ENCODE data around the gene UAP1L1. TPM values are rescaled to one million over a fixed set of nuclear protein-coding genes. Genes with fewer than 3 reads are reported as not detected.
A peak's percentile ranks its signal among the peaks of the same experiment; 100 is the strongest.

The UAP1L1 gene
- total RNA-seq, 1 donor from 2014 or later: 11.5 TPM

- no peak for TF ChIP-seq CTCF (IDR thresholded peaks at IDR 0.05; ENCODE audit: borderline replicate concordance)
- no peaks in the 10 kb centered on the region for H3K9me3 ChIP-seq (replicated peaks)
- peak; percentile 99 for DNase-seq
- peak within 1 kb of the TSS; percentile 99 for H3K27ac ChIP-seq (replicated peaks)
- intact Hi-C loops (cut with micrococcal nuclease): no loop called here
- peaks cover 23% of the 10 kb centered on the region for H3K36me3 ChIP-seq
- peak within 1 kb of the TSS; percentile 89 for H3K4me3 ChIP-seq
- peaks cover 31% of the 10 kb centered on the region for H3K4me1 ChIP-seq
- no peaks in the 10 kb centered on the region for H3K27me3 ChIP-seq (ENCODE audit: low read depth)
Observed at GRCh38 chr9:137086531-137087408, 9.5 kb downstream of the UAP1L1 start, which contains the start of gene MAN1B1. Gene MAN1B1 (plus strand): TSS chr9:137086985. CDS start chr9:137087000, 15 bp downstream.

DNA sequence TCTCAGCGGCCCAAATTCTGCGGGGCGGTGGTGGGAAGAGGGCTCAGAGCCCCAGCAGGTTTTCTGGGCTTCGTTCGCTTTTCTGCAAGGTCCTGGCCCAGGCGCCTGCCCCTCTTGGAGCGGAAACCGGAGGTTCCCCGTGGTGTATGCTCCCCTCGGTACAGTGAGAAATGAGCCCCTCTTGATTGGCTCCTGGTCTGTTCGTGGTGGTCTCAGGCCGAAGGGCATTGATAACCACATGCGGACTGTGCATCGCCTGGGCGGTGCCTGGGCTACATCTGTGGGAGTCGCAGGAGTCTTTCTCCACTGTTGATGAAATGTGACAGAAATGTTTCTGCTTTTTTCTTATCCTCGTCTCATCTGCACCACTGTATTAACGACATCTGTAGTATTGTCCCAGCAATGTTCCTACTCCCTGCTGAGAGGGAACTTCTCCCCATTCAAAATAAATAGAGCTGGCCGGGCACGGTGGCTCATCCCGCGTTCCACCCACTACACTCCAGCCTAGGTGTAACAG lies 10.2 kb downstream of the UAP1L1 start:
- intact Hi-C loops (cut with micrococcal nuclease): no loop called here

GRCh38 chr9:137088121-137088520 lies 10.8 kb downstream of the UAP1L1 start:
- intact Hi-C loops (cut with micrococcal nuclease): no loop called here
- Histone ChIP-seq H3K27ac (replicated peaks) (peak overlapping the region; percentile 99), H3K4me3 (peak overlapping the region; percentile 89), H3K9me3 (replicated peaks) (no peaks in the 10 kb centered on the region), H3K27me3 (ENCODE audit: low read depth) (no peaks in the 10 kb centered on the region), H3K36me3 (peaks cover 24% of the 10 kb centered on the region), H3K4me1 (peaks cover 31% of the 10 kb centered on the region)
- no peak for TF ChIP-seq CTCF (IDR thresholded peaks at IDR 0.05; ENCODE audit: borderline replicate concordance)
- DNase-seq: no peak

More for the DNA sequence above, 10.2 kb downstream of the UAP1L1 start:
- Histone ChIP-seq H3K4me1 (peaks cover 31% of the 10 kb centered on the region), H3K27me3 (ENCODE audit: low read depth) (no peaks in the 10 kb centered on the region), H3K9me3 (replicated peaks) (no peaks in the 10 kb centered on the region), H3K36me3 (peaks cover 24% of the 10 kb centered on the region), H3K27ac (replicated peaks) (peak overlapping the region; percentile 99), H3K4me3 (peak overlapping the region; percentile 89)
- no peak for TF ChIP-seq CTCF (IDR thresholded peaks at IDR 0.05; ENCODE audit: borderline replicate concordance)
- DNase-seq: no peak

GRCh38 chr9:137089232-137089947 lies 12.1 kb downstream of the UAP1L1 start:
- TF ChIP-seq CTCF (IDR thresholded peaks at IDR 0.05; ENCODE audit: borderline replicate concordance): no peak
- H3K4me3 ChIP-seq: no peak overlapping the region
- intact Hi-C loops (cut with micrococcal nuclease): no loop called here
- no peaks in the 10 kb centered on the region for H3K9me3 ChIP-seq (replicated peaks)
- H3K27me3 ChIP-seq (ENCODE audit: low read depth): no peaks in the 10 kb centered on the region
- no peak overlapping the region for H3K27ac ChIP-seq (replicated peaks)
- no peak for DNase-seq
- H3K36me3 ChIP-seq: peaks cover 26% of the 10 kb centered on the region
- H3K4me1 ChIP-seq: peaks cover 31% of the 10 kb centered on the region

- TF ChIP-seq CTCF (IDR thresholded peaks at IDR 0.05; ENCODE audit: borderline replicate concordance): no peak
- Histone ChIP-seq H3K36me3 (peaks cover 83% of the 10 kb centered on the region), H3K27ac (replicated peaks) (no peak overlapping the region), H3K4me3 (no peak overlapping the region), H3K9me3 (replicated peaks) (no peaks in the 10 kb centered on the region), H3K4me1 (no peaks in the 10 kb centered on the region), H3K27me3 (ENCODE audit: low read depth) (no peaks in the 10 kb centered on the region)
- intact Hi-C loops (cut with micrococcal nuclease): no loop called here
- DNase-seq: no peak
Observed at GRCh38 chr9:137095664-137096517, 18.6 kb downstream of the UAP1L1 start.

Data from left ventricle myocardium inferior (tissue), 1 donor.